ENCODE measurements around the gene PALLD.

DNA sequence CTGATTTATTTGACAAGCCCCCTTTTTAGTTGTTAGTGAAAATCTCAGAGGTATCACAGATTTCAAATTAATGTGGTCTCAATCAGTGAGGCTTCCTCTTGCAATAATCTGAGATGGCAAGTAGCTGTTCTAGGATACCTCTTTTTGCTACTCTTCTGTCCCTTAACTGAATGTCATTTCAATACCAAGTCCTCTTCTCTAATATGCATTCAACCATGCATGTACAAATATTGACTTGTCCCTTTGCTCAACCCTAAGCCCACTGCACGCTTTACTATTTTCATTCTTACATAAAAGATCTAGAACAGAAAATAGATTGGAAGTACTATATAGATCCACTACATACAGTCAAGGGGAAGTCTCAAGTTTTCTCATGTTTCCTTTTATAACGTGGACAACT, 349.0 kb downstream of the PALLD start:
- TF ChIP-seq CTCF (IDR thresholded peaks at IDR 0.05) (no peak), POLR2A (IDR thresholded peaks at IDR 0.05) (no peak)
